Glutamatergic neuron (in vitro differentiated cells): ENCODE results near the gene SCNM1. TPM values are rescaled to one million over a fixed set of nuclear protein-coding genes. Genes with fewer than 3 reads are reported as not detected.
A peak's percentile ranks its signal among the peaks of the same experiment; 100 is the strongest.

ENCODE experiments used
- DNase-seq: peaks from one replicate; pipeline ENCODE4 v3.0.0; 2022
- H3K27ac Mint-ChIP-seq: one replicate; pipeline ENCODE4 v1.8.0; 2020; ENCODE audit warnings: mild to moderate bottlenecking, mixed read lengths, inconsistent platforms; ENCODE audit not compliant: unreplicated experiment
- H3K27me3 Mint-ChIP-seq: one replicate; pipeline ENCODE4 v1.8.0; 2020; ENCODE audit warnings: mild to moderate bottlenecking, moderate library complexity, mixed read lengths, inconsistent platforms; ENCODE audit not compliant: unreplicated experiment
- H3K36me3 Mint-ChIP-seq: one replicate; pipeline ENCODE4 v1.8.0; 2020; ENCODE audit warnings: mild to moderate bottlenecking, mixed read lengths, inconsistent platforms; ENCODE audit not compliant: unreplicated experiment
- H3K4me1 Mint-ChIP-seq: one replicate; pipeline ENCODE4 v1.8.0; 2020; ENCODE audit warnings: mild to moderate bottlenecking, low read depth, mixed read lengths, inconsistent platforms; ENCODE audit not compliant: unreplicated experiment
- H3K4me3 Mint-ChIP-seq: one replicate; pipeline ENCODE4 v1.8.0; 2020; ENCODE audit warnings: mild to moderate bottlenecking, mixed read lengths, inconsistent platforms; ENCODE audit not compliant: unreplicated experiment
- H3K9me3 Mint-ChIP-seq: one replicate; pipeline ENCODE4 v1.8.0; 2020; ENCODE audit warnings: mild to moderate bottlenecking, moderate library complexity, mixed read lengths, inconsistent platforms; ENCODE audit not compliant: unreplicated experiment
- total RNA-seq: library from RNA; stranded (reverse); fragmentation: NEBNext Ultra II Directional; extraction: Animal tissue kit (Norgen Biotek cat#: 25700); gene quantifications from one replicate; pipeline ENCODE4 v1.2.1, GENCODE V29; 2021; ENCODE audit not compliant: unreplicated experiment
- TF ChIP-seq, protein P1 (sequence below): fragments of 200-600 bp; sonication (generic); IDR thresholded peaks from one replicate; pipeline ENCODE4 v1.5.0; 2021; ENCODE audit not compliant: partially characterized antibody, unreplicated experiment

SCNM1 gene
- total RNA-seq, 1 donor from 2014 or later: 44.2 TPM

DNA sequence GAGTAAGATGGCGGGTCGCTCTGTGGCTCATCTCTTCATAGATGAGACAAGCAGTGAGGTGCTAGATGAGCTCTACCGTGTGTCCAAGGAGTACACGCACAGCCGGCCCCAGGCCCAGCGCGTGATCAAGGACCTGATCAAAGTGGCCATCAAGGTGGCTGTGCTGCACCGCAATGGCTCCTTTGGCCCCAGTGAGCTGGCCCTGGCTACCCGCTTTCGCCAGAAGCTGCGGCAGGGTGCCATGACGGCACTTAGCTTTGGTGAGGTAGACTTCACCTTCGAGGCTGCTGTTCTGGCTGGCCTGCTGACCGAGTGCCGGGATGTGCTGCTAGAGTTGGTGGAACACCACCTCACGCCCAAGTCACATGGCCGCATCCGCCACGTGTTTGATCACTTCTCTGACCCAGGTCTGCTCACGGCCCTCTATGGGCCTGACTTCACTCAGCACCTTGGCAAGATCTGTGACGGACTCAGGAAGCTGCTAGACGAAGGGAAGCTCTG, 7.1 kb upstream of the SCNM1 start:
- H3K27me3 Mint-ChIP-seq: no peaks in the 10 kb centered on the region
- H3K4me1 Mint-ChIP-seq: peaks cover 11% of the 10 kb centered on the region
- DNase-seq: no peak
- peaks cover 2% of the 10 kb centered on the region for H3K9me3 Mint-ChIP-seq
- H3K4me3 Mint-ChIP-seq: no peak overlapping the region
- TF ChIP-seq, protein P1, sequence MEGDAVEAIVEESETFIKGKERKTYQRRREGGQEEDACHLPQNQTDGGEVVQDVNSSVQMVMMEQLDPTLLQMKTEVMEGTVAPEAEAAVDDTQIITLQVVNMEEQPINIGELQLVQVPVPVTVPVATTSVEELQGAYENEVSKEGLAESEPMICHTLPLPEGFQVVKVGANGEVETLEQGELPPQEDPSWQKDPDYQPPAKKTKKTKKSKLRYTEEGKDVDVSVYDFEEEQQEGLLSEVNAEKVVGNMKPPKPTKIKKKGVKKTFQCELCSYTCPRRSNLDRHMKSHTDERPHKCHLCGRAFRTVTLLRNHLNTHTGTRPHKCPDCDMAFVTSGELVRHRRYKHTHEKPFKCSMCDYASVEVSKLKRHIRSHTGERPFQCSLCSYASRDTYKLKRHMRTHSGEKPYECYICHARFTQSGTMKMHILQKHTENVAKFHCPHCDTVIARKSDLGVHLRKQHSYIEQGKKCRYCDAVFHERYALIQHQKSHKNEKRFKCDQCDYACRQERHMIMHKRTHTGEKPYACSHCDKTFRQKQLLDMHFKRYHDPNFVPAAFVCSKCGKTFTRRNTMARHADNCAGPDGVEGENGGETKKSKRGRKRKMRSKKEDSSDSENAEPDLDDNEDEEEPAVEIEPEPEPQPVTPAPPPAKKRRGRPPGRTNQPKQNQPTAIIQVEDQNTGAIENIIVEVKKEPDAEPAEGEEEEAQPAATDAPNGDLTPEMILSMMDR: no peak
- H3K36me3 Mint-ChIP-seq: no peaks in the 10 kb centered on the region
- H3K27ac Mint-ChIP-seq: no peak overlapping the region

- Mint-ChIP-seq H3K27ac (no peak overlapping the region), H3K27me3 (no peaks in the 10 kb centered on the region), H3K4me3 (no peak overlapping the region), H3K4me1 (peaks cover 11% of the 10 kb centered on the region), H3K9me3 (peaks cover 2% of the 10 kb centered on the region), H3K36me3 (no peaks in the 10 kb centered on the region)
- DNase-seq: no peak
- TF ChIP-seq, protein P1: no peak
Observed at GRCh38 chr1:151159373-151159772, 6.6 kb upstream of the SCNM1 start.

GRCh38 chr1:151164732-151165280, 1.1 kb upstream of the SCNM1 start:
- peaks cover 12% of the 10 kb centered on the region for H3K9me3 Mint-ChIP-seq
- peaks cover 8% of the 10 kb centered on the region for H3K4me1 Mint-ChIP-seq
- TF ChIP-seq, protein P1: no peak
- H3K36me3 Mint-ChIP-seq: no peaks in the 10 kb centered on the region
- H3K27ac Mint-ChIP-seq: peak overlapping the region; percentile 96
- peak overlapping the region; percentile 99 for H3K4me3 Mint-ChIP-seq
- H3K27me3 Mint-ChIP-seq: peaks cover 5% of the 10 kb centered on the region
- DNase-seq: no peak

DNA sequence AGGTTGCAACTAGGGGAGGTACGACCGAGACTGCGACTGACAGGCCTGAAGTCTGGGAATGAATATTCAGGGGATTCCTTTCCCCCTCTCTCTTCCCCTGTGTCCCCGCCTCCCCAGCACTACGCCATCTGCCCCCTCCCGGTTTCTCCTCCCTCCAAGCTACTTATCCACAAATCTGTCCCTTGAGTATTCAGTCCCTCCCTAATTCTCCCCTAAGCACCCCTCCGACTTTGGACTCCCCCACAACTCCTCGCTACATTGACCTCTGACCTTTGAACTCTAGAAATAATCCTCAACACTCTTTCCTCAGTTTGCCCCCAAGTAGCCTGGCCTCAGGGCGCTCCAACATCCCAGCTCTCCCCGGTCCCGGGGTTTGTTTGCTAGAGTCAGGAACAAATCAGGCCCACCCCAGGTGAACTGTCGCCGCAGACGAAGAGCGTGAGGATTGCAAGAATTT, 635 bp upstream of the SCNM1 start:
- Mint-ChIP-seq H3K36me3 (no peaks in the 10 kb centered on the region), H3K4me3 (peak overlapping the region; percentile 99)
- TF ChIP-seq, protein P1: no peak

DNA sequence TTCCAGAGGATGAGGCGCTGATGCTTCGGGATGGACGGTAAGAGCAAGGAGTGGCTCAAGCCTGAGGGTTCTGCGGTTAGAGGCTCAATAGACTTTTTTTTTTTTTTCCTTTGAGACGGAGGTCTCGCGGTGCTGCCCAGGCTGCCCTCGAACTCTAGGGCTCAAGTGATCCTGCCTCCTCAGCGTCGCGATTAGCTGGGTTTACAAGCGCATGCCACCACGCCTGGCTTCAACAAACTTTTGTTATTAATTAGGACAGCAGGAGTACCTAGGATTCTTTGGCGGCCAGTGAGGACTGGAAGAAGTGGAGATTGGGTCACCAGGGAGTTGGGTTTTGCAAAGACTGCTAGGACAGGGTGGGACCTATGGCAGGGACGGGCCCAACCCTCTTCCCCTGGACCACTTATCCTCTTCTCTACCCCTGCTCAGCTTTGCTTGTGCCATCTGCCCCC, 587 bp downstream of the SCNM1 start:
- peak overlapping the region; percentile 96 for H3K27ac Mint-ChIP-seq
- peaks cover 8% of the 10 kb centered on the region for H3K4me1 Mint-ChIP-seq
- H3K9me3 Mint-ChIP-seq: peaks cover 12% of the 10 kb centered on the region
- TF ChIP-seq, protein P1: no peak
- DNase-seq: no peak
- H3K27me3 Mint-ChIP-seq: peaks cover 7% of the 10 kb centered on the region
- H3K4me3 Mint-ChIP-seq: peak overlapping the region; percentile 99
- no peaks in the 10 kb centered on the region for H3K36me3 Mint-ChIP-seq

More for the DNA sequence above, 635 bp upstream of the SCNM1 start:
- H3K27me3 Mint-ChIP-seq: peaks cover 5% of the 10 kb centered on the region
- peaks cover 12% of the 10 kb centered on the region for H3K9me3 Mint-ChIP-seq
- peaks cover 8% of the 10 kb centered on the region for H3K4me1 Mint-ChIP-seq
- peak; percentile 49 for DNase-seq
- peak overlapping the region; percentile 96 for H3K27ac Mint-ChIP-seq
